Breast epithelium (tissue), 4 donors: Measurements from ENCODE around the gene POU2F2. TPM values are rescaled to one million over a fixed set of nuclear protein-coding genes. Genes with fewer than 3 reads are reported as not detected.

ENCODE experiments used
- DNase-seq, 2 donors: peaks; one replicate each; pipeline ENCODE4 v3.0.0-alpha.2; 2019; ENCODE audit warnings: low spot score in 2 of 2
- H3K27ac ChIP-seq, 2 donors: fragments of 200-600 bp; sonication (generic) in 1 of 2; one replicate each; pipeline ENCODE4 v1.5.1; 2016 to 2019; ENCODE audit warnings: mild to moderate bottlenecking in 1 of 2
- H3K27me3 ChIP-seq, 2 donors: fragments of 200-600 bp; sonication (generic) in 1 of 2; one replicate each; pipeline versions ENCODE4 v1.5.1 to v1.6.0; 2017 to 2019; ENCODE audit warnings: control low read depth in 1 of 2, mild to moderate bottlenecking in 1 of 2
- H3K36me3 ChIP-seq: fragments of 200-600 bp; one replicate; pipeline ENCODE4 v1.5.1; 2019
- H3K4me1 ChIP-seq, 2 donors: fragments of 200-600 bp; sonication (generic); one replicate each; pipeline ENCODE4 v1.5.1; 2016 to 2019; ENCODE audit warnings: control low read depth in 1 of 2
- H3K4me3 ChIP-seq, 3 donors: fragments of 200-600 bp; sonication (generic); 1 replicate in 2 of 3; 2 replicates in 1 of 3; pipeline ENCODE4 v1.5.1; 2016 to 2019; ENCODE audit warnings: mild to moderate bottlenecking in 3 of 3, moderate library complexity in 2 of 3
- H3K9me3 ChIP-seq, 2 donors: fragments of 200-600 bp; sonication (generic) in 1 of 2; one replicate each; pipeline ENCODE4 v1.5.1; 2016 to 2019; ENCODE audit warnings: control low read depth in 1 of 2
- POLR2A ChIP-seq: fragments of 450-650 bp; IDR thresholded peaks from one replicate; pipeline ENCODE4 v1.6.1; 2016; ENCODE audit warnings: antibody characterized with exemption, mild to moderate bottlenecking, moderate library complexity
- POLR2AphosphoS5 ChIP-seq, 3 donors: sonication (generic); formaldehyde crosslinking; IDR thresholded peaks; one replicate each; pipeline ENCODE4 v1.6.1; 2017; ENCODE audit warnings: antibody characterized with exemption in 3 of 3
- intact Hi-C: fragments of 100-400 bp; cut with DNase I; formaldehyde crosslinking; loops from one replicate; pipeline ENCODE4 v1.15.1; 2023; ENCODE audit warnings: low total_unique reads
- total RNA-seq, 3 donors: library from RNA; depleted of rRNA; stranded (reverse); fragments of >200 nt; gene quantifications; one replicate each; pipeline ENCODE4 v1.1.0, GENCODE V29; 2016
- TF ChIP-seq, protein P1 (sequence below), 3 donors: fragments of 450-650 bp; IDR thresholded peaks; one replicate each; pipeline ENCODE4 v1.5.1; 2016 to 2017; ENCODE audit warnings: antibody characterized with exemption in 3 of 3, mild to moderate bottlenecking in 3 of 3, moderate library complexity in 3 of 3

Gene POU2F2
- total RNA-seq, 3 donors from 2014 or later: 1.2 to 2.9 (median 1.6) TPM

DNA sequence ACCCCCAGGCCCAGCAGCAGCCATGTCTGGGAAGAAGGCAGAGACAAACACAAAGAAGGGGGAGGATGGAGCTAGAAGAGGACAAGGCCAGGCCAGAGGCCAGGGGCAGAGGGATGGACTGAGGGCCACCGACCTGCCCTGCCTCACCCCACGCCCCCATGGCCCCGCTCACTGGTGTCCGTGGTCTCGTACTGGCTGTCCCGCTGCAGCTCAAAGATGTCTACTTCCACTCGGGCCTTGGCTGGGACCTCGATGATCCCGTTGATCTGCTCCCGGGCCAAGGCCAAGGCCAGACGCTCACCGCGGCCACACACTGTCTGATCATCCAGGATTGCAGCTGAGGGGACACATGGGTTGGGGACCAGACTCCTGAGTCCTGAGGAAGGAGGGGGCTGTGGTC lies 67.2 kb downstream of the POU2F2 start:
- Histone ChIP-seq H3K4me1 (no peaks in the 10 kb centered on the region), H3K4me3 (no peak overlapping the region), H3K27ac (no peak overlapping the region), H3K36me3 (no peaks in the 10 kb centered on the region), H3K9me3 (no peaks in the 10 kb centered on the region), H3K27me3 (peaks cover 0 to 25% of the 10 kb centered on the region in 2 donors)
- intact Hi-C loops: no loop called here
- DNase-seq: no peak
- no peak for TF ChIP-seq POLR2AphosphoS5 (IDR thresholded peaks at IDR 0.05)
- TF ChIP-seq, protein P1, sequence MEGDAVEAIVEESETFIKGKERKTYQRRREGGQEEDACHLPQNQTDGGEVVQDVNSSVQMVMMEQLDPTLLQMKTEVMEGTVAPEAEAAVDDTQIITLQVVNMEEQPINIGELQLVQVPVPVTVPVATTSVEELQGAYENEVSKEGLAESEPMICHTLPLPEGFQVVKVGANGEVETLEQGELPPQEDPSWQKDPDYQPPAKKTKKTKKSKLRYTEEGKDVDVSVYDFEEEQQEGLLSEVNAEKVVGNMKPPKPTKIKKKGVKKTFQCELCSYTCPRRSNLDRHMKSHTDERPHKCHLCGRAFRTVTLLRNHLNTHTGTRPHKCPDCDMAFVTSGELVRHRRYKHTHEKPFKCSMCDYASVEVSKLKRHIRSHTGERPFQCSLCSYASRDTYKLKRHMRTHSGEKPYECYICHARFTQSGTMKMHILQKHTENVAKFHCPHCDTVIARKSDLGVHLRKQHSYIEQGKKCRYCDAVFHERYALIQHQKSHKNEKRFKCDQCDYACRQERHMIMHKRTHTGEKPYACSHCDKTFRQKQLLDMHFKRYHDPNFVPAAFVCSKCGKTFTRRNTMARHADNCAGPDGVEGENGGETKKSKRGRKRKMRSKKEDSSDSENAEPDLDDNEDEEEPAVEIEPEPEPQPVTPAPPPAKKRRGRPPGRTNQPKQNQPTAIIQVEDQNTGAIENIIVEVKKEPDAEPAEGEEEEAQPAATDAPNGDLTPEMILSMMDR (IDR thresholded peaks at IDR 0.05): no peak
- TF ChIP-seq POLR2A: no peak

DNA sequence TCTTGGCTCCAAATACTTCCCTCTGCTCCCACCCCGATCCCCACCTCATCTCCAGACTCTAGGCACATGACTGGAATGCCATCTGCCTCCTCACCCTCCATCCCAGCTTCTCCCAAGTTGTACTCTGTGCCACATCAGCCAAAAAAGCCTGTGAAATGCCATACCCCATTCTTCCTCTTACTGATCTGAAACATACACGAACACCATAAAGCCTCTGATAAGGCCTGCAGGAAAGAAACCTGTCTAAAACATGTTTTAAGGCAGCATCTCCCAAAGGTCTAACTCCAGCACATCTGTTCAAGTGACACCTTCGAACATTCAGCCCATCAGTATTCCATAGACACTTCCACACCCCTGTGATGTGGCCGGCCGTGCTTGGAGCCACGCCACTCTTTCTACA lies 67.8 kb downstream of the POU2F2 start:
- Histone ChIP-seq H3K4me3 (no peak overlapping the region), H3K9me3 (no peaks in the 10 kb centered on the region), H3K27ac (no peak overlapping the region), H3K27me3 (peaks cover 0 to 20% of the 10 kb centered on the region in 2 donors), H3K36me3 (no peaks in the 10 kb centered on the region), H3K4me1 (no peaks in the 10 kb centered on the region)
- intact Hi-C loops: no loop called here
- no peak for DNase-seq
- TF ChIP-seq POLR2AphosphoS5 (IDR thresholded peaks at IDR 0.05) (no peak), POLR2A (no peak)
- TF ChIP-seq, protein P1 (IDR thresholded peaks at IDR 0.05): no peak

DNA sequence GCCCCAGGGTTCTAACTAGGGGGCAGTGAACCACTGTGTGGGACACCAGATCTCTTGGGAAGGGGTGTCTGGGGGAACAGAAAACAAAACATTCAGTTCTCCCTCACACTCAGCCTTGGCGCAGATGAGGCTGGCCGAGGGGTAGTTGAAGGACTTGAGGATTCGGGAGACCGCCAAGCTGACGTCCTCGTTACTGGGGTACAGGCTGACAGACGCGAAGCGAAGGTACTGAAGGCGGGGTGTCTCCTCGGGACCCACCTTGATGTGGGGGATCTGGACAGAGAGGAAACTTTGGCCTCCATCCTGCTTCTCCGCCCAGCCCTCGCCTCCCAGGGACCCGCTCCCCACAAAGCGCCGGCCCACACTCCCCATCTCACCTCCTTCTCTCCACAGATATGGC lies 69.9 kb downstream of the POU2F2 start:
- H3K36me3 ChIP-seq: no peaks in the 10 kb centered on the region
- no peak overlapping the region for H3K27ac ChIP-seq
- intact Hi-C loops: no loop called here
- no peak for DNase-seq
- no peaks in the 10 kb centered on the region for H3K4me1 ChIP-seq
- no peaks in the 10 kb centered on the region for H3K9me3 ChIP-seq
- peaks cover 0 to 10% of the 10 kb centered on the region in 2 donors for H3K27me3 ChIP-seq
- TF ChIP-seq, protein P1 (IDR thresholded peaks at IDR 0.05): no peak
- TF ChIP-seq POLR2AphosphoS5 (IDR thresholded peaks at IDR 0.05): no peak
- H3K4me3 ChIP-seq: no peak overlapping the region

DNA sequence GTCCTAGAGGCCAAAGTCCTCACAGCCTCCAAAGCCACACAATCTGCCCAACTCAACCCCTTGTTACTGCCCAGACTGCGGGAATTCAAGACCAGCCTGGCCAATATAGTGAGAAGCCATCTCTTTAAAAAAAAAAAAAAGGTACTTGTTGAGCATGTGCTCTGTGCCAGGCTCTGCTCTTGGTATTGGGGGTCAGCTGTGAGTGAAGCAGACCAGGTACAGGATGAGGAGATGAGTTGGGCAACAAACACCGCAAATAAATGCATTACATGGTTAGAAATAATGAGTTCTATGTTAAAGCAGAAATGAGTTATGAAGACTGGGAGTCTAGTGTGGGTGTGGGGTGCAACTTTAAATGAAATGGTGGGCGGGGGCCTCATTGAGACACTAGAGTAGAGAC lies 72.1 kb downstream of the POU2F2 start:
- Histone ChIP-seq H3K9me3 (no peaks in the 10 kb centered on the region), H3K36me3 (no peaks in the 10 kb centered on the region), H3K27ac (no peak overlapping the region), H3K4me1 (no peaks in the 10 kb centered on the region), H3K4me3 (no peak overlapping the region), H3K27me3 (no peaks in the 10 kb centered on the region)
- TF ChIP-seq POLR2AphosphoS5 (IDR thresholded peaks at IDR 0.05): no peak
- TF ChIP-seq, protein P1 (IDR thresholded peaks at IDR 0.05): no peak
- no peak for TF ChIP-seq POLR2A
- DNase-seq: no peak
- intact Hi-C loops: no loop called here

DNA sequence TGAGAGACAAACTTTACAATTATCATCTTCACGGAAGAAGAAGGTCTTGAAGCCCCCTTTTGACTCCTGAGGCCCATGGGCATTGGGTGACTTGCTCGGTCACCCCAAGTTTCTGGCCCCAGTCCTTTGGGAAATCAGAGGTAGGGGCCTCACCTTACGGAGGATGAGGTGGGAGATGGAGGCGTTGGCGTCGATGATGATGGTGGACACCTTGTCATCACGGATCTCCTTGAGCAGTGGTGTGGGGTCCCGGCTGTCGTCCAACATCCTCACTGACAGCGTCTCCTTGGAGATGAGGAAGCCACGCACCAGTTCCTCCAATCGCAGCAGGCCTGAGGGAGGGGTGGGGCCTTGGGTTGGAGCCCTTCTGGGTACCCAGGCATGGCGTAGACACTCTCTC lies 73.0 kb downstream of the POU2F2 start:
- no peaks in the 10 kb centered on the region for H3K9me3 ChIP-seq
- H3K27me3 ChIP-seq: no peaks in the 10 kb centered on the region
- intact Hi-C loops: no loop called here
- TF ChIP-seq, protein P1 (IDR thresholded peaks at IDR 0.05): no peak
- no peak for TF ChIP-seq POLR2A
- no peak for TF ChIP-seq POLR2AphosphoS5 (IDR thresholded peaks at IDR 0.05)
- no peaks in the 10 kb centered on the region for H3K36me3 ChIP-seq
- H3K27ac ChIP-seq: no peak overlapping the region
- no peak for DNase-seq
- no peak overlapping the region for H3K4me3 ChIP-seq
- H3K4me1 ChIP-seq: no peaks in the 10 kb centered on the region
